Measurements from ENCODE around the gene CCL26. TPM values are rescaled to one million over a fixed set of nuclear protein-coding genes. Genes with fewer than 3 reads are reported as not detected.

Gene CCL26
- total and polyA plus RNA-seq, 9 of the 15 experiments (the other 6 are each of a cell fraction or from before 2014, with no cell fraction given) = 2.3 to 26.8 (median 8.4) TPM

DNA sequence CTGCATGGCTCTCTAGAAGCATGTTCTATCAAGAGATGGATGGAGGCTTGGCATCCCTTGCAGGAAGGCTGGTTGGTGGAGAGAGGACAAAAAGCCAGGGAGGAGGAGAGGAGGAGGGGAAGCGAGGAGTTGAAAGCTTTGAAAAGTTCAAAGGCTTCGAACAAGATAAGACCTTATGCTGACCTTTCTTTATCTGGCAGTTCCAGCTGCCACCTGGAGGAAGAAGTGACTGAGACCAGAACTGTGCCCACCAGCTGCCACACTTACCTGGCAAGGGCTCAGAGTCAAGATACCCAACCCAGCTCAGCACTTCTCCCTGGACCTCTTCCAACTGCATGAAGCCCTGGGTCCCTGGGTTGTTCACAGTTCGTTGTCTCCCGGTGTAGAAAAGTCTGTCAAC lies 26.8 kb upstream of the CCL26 start (continued):
- TF ChIP-seq C11orf30 (IDR thresholded peaks at IDR 0.05; ENCODE audit: low read depth) = peak; percentile 41; the same call in 1 of the 2 replicates
- TF ChIP-seq BRF1 (IDR thresholded peaks at IDR 0.05; ENCODE audit: borderline replicate concordance, extremely low read depth, insufficient read length) = no peak
- peak; percentile 92 for TF ChIP-seq CBFA2T3 (IDR thresholded peaks at IDR 0.05)
- TF ChIP-seq, protein P1, sequence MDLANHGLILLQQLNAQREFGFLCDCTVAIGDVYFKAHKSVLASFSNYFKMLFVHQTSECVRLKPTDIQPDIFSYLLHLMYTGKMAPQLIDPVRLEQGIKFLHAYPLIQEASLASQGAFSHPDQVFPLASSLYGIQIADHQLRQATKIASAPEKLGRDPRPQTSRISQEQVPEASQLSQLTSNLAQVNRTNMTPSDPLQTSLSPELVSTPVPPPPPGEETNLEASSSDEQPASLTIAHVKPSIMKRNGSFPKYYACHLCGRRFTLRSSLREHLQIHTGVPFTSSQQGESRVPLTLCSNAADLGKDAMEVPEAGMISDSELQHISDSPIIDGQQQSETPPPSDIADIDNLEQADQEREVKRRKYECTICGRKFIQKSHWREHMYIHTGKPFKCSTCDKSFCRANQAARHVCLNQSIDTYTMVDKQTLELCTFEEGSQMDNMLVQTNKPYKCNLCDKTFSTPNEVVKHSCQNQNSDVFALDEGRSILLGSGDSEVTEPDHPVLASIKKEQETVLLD (IDR thresholded peaks at IDR 0.05) = peak; percentile 71; the same call in 1 of the 2 replicates
- TF ChIP-seq, protein P2, sequence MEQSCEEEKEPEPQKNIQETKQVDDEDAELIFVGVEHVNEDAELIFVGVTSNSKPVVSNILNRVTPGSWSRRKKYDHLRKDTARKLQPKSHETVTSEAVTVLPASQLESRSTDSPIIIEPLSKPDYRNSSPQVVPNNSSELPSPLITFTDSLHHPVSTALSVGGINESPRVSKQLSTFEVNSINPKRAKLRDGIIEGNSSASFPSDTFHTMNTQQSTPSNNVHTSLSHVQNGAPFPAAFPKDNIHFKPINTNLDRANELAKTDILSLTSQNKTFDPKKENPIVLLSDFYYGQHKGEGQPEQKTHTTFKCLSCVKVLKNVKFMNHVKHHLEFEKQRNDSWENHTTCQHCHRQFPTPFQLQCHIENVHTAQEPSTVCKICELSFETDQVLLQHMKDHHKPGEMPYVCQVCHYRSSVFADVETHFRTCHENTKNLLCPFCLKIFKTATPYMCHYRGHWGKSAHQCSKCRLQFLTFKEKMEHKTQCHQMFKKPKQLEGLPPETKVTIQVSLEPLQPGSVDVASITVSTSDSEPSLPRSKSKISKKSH (CRISPR knock-in tag; IDR thresholded peaks at IDR 0.05) = no peak
- peak; percentile 66; the same call in 1 of the 2 replicates for TF ChIP-seq POLR2AphosphoS5 (IDR thresholded peaks at IDR 0.05; ENCODE audit: control insufficient read depth, insufficient read depth, low read depth, low read length)
- TF ChIP-seq BHLHE40 (IDR thresholded peaks at IDR 0.05; ENCODE audit: low read length) = no peak
- TF ChIP-seq CREB1 (IDR thresholded peaks at IDR 0.05) = no peak
- TF ChIP-seq CREB1 (CRISPR knock-in tag; IDR thresholded peaks at IDR 0.05) = no peak
- 0 out of 2 replicates have a peak, but pooled peaks have one; percentile 8 for TF ChIP-seq MBD2 (IDR thresholded peaks at IDR 0.05; ENCODE audit: borderline replicate concordance, low read depth)
- TF ChIP-seq FOXP1 (CRISPR knock-in tag; IDR thresholded peaks at IDR 0.05) = 0 out of 2 replicates have a peak, but pooled peaks have one; percentile 27
- peak; percentile 75 for TF ChIP-seq KLF16 (IDR thresholded peaks at IDR 0.05)
- TF ChIP-seq, protein P3, sequence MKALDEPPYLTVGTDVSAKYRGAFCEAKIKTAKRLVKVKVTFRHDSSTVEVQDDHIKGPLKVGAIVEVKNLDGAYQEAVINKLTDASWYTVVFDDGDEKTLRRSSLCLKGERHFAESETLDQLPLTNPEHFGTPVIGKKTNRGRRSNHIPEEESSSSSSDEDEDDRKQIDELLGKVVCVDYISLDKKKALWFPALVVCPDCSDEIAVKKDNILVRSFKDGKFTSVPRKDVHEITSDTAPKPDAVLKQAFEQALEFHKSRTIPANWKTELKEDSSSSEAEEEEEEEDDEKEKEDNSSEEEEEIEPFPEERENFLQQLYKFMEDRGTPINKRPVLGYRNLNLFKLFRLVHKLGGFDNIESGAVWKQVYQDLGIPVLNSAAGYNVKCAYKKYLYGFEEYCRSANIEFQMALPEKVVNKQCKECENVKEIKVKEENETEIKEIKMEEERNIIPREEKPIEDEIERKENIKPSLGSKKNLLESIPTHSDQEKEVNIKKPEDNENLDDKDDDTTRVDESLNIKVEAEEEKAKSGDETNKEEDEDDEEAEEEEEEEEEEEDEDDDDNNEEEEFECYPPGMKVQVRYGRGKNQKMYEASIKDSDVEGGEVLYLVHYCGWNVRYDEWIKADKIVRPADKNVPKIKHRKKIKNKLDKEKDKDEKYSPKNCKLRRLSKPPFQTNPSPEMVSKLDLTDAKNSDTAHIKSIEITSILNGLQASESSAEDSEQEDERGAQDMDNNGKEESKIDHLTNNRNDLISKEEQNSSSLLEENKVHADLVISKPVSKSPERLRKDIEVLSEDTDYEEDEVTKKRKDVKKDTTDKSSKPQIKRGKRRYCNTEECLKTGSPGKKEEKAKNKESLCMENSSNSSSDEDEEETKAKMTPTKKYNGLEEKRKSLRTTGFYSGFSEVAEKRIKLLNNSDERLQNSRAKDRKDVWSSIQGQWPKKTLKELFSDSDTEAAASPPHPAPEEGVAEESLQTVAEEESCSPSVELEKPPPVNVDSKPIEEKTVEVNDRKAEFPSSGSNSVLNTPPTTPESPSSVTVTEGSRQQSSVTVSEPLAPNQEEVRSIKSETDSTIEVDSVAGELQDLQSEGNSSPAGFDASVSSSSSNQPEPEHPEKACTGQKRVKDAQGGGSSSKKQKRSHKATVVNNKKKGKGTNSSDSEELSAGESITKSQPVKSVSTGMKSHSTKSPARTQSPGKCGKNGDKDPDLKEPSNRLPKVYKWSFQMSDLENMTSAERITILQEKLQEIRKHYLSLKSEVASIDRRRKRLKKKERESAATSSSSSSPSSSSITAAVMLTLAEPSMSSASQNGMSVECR (CRISPR knock-in tag; IDR thresholded peaks at IDR 0.05) = no peak
- 0 out of 2 replicates have a peak, but pooled peaks have one; percentile 11 for TF ChIP-seq ETV1 (tag; conservative IDR thresholded peaks at IDR 0.05; ENCODE audit: low read depth)
- peak; percentile 63 for TF ChIP-seq SMARCA4 (IDR thresholded peaks at IDR 0.05)
- 0 out of 2 replicates have a peak, but pooled peaks have one; percentile 12 for TF ChIP-seq BCOR (IDR thresholded peaks at IDR 0.05)
- TF ChIP-seq RAD21 (CRISPR knock-in tag; conservative IDR thresholded peaks at IDR 0.05 in 1 of 2, IDR thresholded peaks at IDR 0.05 in 1 of 2) = peak in 1 of 2 experiments; percentile 28; a peak in 1 of 4 replicates
- no peak for TF ChIP-seq NFIX (CRISPR knock-in tag; IDR thresholded peaks at IDR 0.05; ENCODE audit: low read depth)
- peak; percentile 74 for TF ChIP-seq NFIC (IDR thresholded peaks at IDR 0.05)
- peak; percentile 90 for TF ChIP-seq ARID1B (IDR thresholded peaks at IDR 0.05)
- TF ChIP-seq ZNF124 (CRISPR knock-in tag; IDR thresholded peaks at IDR 0.05) = no peak
- 0 out of 2 replicates have a peak, but pooled peaks have one; percentile 50 for TF ChIP-seq MTA1 (IDR thresholded peaks at IDR 0.05; ENCODE audit: borderline replicate concordance)
- TF ChIP-seq CREM (IDR thresholded peaks at IDR 0.05; ENCODE audit: low read depth) = peak; percentile 41; the same call in 1 of the 2 replicates
